GM21528 (cell line): ENCODE data around the gene XYLT1.
"Not testable (repeated sequence)": the region's sequence is repeated elsewhere in the genome, so short reads cannot be mapped to it uniquely, and the experiment has no call there.

ENCODE experiments used
- ATAC-seq: cut with Tn5 transposase; IDR thresholded peaks from one replicate; pipeline ENCODE4 v1.9.1; 2021; ENCODE audit warnings: mild to moderate bottlenecking, moderate library complexity; ENCODE audit not compliant: unreplicated experiment, low FRiP score

XYLT1 gene

DNA sequence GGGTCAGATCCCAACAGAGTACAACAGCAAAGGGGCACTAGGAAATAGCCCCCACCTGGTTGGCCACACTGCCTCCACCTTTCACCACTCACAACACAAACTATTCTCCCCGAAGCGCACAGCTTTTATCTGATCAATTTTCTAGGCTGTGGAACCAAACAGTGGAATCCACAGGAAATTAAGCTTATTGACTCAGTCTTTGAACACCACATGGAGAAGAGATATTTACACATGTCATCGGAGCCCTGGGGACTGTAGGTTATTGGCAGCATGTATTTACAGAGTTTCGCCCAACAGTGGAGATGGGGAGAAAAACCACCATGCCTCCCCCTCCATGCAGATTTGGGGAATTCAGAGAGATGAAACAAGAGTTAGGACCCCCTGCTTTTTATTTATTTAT lies 154.8 kb downstream of the XYLT1 start:
- ATAC-seq: no peak

DNA sequence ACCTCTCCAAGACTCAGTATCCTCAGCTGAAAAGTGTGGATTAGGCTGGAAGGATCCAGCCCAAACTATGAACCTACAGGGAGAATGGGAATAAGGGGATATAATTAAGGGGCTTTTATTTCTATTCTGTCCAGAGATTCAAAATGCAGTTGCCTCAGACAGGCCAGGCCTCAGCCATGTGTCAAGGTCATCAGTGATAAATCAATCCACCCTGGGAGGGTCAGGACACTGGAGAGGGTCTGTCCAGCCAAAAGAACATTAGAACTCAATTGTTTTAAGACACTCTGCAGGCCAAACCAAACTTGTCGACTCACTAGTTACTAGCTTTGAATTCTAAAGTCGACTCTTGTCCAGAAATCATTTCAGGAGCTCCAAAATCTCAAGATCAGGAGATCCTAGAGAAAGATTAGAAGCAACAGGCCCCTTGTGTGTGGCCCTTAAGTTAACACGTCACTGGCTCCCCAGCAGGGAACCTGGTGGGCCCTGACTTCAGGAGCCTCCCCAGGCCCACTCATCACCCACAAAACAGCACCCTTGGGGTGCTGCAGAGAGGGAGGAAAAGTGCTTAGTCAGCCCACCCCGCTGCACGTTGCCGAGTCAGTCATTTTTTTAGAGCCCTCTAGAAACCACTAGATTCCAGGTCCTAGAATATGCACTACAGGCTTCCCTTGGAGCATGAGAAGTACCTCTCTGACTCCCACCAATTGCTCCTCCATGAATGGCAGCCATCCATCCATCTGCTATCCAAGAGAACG lies 156.8 kb downstream of the XYLT1 start:
- ATAC-seq: no peak

DNA sequence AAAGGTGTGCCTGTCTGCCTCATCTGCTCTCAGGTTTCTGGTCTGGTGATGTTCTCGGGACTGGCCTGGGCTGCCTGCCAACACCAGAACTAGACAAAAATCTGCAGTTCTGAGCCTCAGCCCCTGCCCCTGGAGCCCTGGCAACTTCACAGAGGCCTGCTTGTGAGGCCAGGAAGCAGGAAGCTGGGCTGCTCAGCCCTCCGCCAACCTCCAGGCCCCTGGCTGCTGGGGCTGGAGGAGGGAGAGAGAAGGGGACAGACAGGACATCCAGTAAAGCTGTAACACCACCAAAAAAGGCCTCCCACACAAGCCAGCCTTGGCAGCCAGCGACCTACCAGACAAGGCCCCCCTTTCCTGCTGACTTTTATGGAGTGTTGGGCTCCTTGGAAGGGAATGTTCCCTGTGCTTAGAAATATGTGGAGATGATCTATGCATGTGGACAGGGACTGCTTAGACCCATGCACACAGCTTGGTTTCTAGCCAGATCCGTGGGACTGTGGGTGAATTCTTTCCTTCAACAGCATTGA lies 157.6 kb downstream of the XYLT1 start:
- ATAC-seq: no peak

DNA sequence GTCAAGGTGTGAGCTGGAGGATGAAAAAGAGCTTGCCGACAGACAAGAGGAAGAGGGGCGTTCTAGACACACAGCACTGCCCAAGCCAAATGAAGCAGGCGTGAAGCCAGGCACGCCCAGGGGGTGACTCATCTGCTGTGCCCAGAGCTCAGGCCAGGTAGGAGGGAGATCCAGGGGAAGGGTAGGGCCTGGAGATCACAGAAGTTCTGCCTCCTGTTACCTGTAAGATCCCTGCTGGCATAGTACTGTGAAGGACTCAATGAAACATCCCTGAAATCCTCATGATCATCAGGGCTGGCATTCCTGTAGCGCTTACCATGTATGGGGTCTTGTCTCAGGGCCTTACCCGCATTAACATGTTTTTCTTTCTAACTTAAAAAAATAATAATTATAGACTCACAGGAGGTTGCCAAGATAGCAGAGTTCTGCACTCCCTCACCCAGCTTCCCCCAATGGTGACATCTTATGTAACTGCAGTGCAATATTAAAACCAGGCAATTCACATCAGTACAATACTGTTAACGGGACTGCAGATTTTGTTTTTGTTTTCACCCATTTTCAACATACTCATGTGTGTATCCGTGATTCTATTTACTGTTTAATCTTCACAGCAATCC lies 158.6 kb downstream of the XYLT1 start:
- ATAC-seq: no peak

DNA sequence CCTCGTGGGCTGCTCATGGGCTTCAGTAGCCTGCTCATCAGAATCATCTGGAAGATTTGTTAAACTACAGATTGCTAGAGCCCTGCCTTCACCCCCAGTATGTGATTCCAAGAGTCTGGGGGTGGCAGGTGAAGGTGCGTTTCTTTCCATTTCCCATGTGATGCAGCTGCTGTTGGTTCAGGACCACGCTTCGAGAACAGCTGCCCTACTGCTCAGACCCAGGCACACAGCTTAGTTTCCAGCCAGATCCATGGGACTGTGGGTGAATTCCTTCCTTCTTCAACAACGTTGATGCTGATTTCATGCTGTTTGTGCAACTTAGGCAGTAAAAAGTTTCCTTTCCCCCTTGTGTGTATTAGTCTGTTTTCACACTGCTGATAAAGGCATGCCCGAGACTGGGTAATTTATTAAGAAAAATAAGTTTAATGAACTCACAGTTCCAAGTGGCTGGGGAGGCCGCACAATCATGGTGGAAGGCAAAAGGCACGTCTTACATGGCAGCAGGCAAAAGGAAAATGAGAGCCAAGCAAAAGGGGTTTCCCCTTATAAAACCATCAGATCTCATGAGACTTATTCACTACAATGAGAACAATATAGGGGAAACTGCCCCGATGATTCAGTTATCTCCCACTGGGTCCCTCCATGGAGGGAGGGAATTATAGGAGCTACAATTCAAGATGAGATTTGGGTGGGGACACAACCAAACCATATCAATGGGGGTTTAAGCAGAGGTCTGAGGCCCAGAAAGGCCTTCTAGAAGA lies 159.2 kb downstream of the XYLT1 start:
- ATAC-seq: no peak

DNA sequence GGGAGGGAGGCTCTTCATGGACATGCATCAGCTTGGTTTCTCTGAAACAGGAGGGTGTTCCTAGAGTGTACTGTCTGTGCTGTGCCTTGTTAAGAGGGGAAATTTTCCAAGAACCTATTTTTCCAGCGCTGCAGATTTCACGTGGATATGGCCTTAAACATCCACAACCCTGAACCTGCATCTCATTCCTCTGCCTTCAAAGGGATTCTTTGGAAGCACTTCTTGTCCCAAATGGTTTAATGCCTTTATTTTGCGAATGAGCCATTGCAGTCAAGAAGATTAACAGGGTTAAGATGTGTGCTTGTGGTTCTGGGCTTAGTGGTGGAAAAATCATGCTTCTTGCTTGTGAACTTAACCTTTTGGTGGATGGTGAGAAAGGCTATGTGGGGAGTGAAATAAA lies 161.2 kb downstream of the XYLT1 start:
- no peak for ATAC-seq

DNA sequence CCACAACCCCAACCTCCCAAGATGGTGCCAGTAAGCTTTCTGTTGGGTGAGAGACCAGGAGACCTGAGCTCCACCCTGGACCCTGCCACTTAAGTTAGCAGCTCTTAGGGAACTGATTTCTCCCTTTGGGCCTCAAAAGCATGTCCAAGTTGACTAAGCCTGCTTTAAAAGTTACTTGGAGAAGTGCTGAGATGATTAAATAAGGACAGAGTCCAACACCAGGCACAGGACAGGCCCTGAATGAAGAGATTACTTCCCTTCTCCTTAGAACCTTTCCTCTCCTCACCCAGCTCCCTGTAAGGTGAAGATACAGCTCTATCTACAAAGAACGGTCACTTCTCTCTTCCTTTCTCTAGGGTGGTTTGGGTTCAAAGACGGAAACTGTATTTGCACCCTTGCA lies 162.6 kb downstream of the XYLT1 start:
- no peak for ATAC-seq

DNA sequence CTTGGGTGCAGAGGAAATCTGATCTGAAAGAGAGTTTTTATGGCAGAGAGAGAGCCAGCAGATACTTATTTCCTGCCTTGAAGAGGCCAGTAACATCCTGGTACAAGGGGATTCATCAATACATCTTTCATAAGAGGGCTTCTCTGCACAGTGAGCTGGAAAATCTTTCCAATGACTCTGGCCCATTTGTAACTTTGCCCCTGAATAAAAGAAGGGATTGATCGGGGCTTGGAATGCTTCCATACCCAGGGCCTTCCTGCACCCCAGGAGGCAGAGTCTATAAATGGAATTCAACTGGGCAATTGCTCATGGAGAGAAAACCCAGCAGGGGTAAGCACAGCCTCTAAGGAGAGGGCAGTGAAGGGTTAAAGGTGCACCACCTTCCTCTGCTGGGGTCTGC lies 163.3 kb downstream of the XYLT1 start:
- no peak for ATAC-seq

DNA sequence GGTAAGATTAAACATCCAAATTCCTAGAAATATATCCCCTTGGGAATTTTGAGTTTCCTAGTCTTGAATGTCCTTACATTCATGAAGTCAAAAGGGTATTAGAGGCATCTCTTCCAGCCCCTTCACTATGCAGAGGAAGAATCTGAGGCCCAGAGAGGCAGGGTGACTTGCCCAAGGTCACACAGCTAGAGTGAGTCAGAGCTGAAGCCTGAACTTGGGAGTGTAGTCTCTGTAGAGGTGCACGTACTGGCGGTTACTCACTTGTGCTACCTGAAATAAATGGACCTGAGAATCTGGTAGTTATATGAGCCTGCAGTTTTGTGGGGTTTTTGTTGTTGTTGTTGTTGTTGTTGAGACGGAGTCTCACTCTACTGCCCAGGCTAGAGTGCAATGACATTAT lies 164.0 kb downstream of the XYLT1 start:
- no peak for ATAC-seq

DNA sequence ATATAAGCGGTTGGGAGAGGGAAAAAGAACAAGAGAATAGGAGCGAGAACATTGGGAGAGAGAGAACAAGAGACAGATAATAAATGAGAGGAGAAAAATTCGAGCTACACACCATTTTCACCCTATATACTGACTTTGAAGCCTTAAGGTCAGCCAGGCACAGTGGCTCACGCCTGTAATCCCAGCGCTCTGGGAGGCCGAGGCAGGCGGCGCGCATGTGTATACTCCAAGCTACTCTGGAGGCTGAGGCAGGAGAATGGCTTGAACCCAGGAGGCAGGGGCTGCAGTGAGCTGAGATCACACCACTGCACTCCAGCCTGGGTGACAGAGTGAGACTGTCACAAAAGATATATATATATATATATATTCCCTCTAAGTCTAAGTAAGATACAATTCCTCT lies 164.5 kb downstream of the XYLT1 start:
- not testable (repeated sequence) for ATAC-seq

DNA sequence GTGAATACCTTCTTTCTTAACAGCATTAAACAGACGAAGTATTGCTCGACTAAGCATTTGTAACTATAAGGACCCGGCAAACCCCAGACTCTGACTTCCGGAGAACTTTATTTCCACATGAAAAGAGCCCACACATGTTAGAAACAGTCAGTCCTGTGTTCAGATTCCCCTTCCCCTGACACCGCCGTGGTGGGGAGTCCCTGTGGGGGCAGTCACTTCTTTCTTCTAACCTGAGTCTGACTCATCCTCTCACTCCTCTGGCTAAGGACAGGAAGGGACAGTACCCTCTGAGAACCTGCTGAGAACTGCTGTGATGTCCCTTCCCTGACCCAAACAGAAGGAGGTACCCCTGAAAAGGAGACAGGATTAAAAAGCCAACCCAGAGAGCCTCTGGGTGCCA lies 165.1 kb downstream of the XYLT1 start:
- ATAC-seq: no peak

DNA sequence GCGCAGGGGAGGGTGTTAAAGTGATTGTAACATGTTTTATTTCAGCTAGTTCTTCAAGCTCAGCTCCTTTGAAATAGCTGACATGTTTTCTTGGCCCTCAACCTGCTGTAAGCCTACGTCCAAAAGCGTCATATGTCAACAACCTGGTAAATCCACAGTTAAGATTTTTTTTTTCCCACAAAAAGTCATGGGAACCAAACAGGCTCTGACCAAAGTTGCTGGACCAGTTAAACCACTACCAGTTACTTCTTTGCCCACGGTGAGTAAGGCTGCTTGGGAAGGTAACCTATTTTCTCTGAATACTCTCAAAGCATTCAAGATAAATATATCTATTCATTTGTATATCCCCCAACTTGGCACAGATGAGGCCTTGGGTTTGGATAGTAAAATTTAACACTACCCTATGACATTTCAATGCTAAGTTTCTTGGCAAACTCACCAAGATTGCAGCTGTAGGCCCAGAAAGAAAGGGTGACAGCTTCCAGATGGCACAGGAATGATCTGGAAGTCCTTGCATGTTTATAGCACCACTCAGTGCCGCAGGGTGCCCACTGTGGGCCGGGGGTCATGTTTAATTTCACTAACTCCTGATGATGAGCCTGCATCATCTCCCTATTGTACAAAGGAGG lies 166.2 kb downstream of the XYLT1 start:
- ATAC-seq: no peak

DNA sequence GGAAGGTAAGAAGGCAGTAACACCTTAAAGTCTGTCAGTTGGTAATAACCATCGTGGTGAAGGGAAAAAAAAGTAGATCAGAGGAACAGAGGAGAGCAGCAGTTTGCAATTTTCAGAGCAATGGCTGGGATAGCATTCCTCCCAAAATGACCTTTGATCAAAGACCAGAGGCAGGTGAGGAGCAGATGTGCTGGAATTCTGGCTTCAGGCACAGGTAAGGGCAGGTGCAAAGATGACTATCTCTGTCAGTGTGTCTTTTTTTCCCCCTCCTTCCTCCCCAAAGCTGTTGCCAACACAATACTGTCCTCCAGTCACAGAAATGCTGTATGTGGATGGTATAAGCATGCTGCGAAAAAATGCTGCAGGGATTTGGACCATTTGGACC lies 166.7 kb downstream of the XYLT1 start:
- ATAC-seq: no peak

DNA sequence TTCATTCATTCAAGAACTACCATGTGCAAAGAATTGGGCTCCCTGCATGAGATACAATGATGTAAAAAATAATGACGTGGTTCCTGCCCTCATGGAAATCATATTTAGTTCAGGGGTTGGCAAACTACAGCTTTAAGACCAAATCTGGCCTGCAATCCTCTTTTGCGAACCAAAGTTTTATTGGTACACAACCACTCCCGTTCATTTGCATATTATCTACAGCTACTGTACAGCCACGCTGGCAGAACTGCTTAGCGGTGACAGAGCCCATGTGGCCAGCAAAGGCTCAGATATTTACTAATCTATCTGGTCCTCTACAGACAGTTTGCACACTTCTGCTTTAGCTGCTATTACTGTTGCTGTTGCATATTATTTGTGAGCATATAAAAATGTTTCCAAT lies 167.7 kb downstream of the XYLT1 start:
- no peak for ATAC-seq

DNA sequence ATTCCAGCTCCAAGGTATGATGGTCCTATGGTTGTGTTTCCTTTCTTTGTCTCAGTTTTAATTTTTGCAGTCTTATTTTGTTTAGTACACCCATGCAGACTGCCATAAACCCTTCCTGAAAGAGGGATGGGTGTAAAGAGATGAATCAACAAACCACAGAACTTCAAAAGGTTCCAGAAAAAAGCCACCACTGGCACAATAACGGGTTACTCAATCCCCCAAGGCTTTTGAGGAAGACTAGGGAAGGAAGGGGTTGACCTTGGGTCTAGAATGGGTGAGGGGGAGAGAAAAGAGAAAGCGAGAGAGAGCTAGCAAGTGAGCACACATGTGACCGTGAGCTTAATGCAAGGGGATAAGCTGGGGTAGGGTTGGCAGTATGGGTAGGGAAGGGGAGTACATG lies 168.1 kb downstream of the XYLT1 start:
- ATAC-seq: no peak

DNA sequence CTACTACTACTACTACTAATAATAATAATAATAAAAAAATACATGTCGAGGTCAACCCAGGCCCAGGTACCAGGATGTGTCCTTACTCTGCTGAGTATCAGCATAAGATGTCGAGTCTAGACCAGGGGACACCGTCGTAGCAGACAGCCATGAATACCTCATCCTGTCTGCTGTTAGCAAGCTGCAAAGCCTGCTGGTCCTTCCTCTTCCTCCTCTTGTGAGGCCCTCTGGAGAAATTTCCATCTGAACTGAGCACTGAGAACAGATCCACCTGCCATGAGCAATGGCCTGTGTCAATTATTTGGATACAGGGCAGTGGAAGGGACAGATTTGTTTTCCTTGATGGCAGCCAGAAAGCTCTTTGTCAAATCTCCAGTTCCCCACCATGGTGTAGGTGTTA lies 168.5 kb downstream of the XYLT1 start:
- peak; percentile 25 for ATAC-seq

DNA sequence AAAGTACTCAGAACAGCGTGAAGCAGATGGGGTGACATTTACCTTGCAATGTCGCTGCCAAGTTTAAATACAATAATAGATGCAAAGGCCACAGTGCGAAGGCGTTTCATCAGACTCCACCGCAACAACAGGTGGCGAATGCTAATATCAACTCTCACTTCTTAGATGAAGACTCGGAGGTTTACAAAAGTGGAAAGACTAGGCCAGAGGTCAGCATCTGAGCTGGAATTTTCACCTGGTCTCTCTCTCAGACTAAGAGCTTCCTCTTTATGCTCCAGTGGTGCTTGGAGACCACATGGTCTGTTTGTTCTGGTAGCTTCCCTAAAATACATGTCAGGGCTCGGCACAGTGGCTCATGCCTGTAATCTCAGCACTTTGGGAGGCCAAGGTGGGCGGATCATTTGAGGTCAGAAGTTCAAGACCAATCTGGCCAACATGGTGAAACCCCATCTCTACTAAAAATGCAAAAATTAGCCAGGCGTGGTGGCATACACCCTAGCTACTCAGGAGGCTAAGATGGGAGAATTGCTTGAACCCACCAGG lies 169.1 kb downstream of the XYLT1 start:
- peak; percentile 87 for ATAC-seq

DNA sequence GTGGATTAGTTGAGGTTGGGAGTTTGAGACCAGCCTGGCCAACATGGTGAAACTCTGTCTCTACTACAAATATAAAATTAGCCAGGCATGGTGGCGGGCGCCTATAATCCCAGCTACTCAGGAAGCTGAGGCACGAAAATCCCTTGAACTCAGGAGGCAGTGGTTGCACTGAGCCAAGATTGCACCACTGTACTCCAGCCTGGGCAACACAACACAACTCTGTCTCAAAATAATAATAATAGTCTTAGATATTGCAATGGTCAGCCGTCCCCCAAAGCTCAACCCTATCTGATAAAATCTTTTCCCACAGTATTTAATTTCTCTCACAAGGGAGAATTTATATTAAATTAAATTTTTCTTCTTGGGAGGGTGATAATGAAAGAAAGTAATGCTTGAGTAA lies 169.6 kb downstream of the XYLT1 start:
- ATAC-seq: no peak

DNA sequence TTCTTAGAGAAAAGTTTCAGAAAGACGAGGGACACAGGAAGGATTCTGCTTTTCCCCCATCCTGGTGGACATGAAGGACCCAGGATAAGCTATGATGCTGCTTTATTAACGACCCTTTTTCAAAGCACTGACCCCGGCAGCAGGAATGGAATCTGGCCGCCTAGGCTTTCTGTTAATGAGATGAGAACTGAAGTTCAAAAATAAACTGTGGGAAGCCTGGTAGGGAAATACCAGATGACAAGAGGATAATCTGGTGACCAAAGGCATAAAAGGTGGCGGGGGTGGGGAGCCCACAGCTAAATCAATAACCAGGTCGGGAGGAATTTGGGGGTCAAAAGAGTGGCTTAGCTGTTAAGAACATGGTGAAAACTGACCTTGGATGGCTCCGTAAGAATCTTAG lies 171.0 kb downstream of the XYLT1 start:
- no peak for ATAC-seq

DNA sequence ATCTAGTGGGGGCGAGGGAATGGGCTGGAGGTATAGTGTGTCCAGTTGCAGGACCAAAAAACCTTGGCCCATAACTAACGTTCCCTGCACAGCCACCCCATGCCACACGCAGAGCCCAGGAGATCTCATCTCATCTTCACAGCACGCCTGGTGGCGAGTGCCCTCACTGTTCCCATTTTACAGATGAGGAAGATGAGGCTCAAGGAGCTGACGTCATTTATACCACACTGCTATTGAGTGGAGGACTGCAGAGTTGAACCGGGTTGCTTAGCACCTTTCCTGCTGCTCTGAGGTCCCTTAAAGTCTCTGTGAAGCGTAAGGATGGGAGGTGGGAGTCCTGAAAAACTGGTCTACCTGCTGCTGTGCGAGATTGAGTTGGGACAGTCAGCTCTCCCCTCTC lies 172.5 kb downstream of the XYLT1 start:
- no peak for ATAC-seq

DNA sequence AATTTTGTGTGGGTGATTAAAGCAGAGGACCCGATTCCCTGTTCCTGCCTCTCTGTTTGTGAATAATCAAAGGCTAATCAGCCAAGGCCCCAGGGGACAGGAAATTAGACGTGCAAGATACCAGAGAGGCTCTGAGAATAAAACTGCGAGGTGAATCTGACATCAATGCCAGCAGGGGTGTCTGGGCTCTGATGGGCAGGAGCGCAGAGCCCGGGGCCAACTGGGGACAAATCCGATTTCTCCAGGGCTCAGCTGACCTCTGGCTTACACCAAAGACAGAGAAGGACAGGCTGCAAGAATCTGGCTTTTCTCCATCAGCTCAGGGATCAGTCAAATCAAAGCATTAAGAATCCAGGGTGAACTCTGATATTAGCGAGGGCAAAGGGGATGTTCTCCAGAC lies 174.3 kb downstream of the XYLT1 start:
- ATAC-seq: no peak
